Measurements from ENCODE around the gene CEL.

DNA sequence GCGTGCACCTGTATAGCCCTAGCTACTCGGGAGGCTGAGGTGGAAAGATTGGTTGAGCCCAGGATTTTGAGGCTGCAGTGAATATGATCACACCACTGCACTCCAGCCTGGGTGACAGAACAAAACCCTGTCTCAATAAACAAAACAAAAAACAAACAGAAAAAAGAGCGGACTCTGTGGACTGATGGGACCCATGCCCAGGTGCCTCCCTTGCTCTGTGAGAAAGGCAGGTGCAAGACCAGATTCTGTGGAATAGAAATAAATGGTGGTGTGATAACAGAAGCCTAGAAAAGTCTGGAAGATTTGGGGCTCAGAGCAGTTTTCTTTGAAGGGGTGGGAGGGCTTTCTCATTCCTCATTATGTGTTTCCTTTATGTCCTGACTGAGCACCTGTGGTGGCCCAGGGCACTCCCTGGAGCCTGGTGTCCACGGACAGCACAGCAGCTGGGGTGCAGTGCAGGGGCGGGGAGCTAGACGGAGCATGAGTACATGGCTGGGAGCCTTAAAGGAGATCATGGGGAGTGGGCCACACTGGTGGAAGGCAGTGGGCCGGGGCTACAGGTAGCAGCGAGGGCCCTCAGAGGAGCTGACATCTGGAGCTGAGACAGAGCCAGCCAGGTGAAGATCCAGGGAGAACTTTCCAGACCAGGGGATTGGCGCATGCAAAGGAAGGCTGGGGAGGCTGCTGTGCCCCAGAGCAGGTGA, 15.4 kb upstream of the CEL start:
- TF ChIP-seq CTCF (IDR thresholded peaks at IDR 0.05) (no peak), POLR2A (IDR thresholded peaks at IDR 0.05) (no peak)

All from lower leg skin (tissue), 3 donors.